ENCODE data around the gene PHAX.
"Not testable (repeated sequence)": the region's sequence is repeated elsewhere in the genome, so short reads cannot be mapped to it uniquely, and the experiment has no call there.

The PHAX gene

DNA sequence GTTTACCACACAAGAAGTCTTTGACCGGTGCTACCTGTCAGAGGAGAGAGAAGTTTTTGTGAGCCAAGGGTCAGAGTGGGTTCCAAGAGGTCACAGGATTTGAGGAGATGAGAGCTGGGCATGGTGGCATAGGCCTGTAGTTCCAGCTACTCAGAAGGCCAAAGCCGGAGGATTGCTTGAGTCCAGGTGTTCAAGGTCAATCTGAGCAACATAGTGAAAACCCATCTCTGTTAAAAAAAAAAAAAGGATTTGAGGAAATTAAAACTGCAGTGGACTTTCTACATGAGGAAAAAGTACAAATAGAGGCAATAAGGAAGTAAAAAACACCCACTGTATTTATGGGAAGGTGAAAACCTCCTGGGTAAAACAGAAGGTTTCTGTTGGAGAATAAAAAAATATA lies 63.8 kb downstream of the PHAX start:
- DNase-seq, result no peak

DNA sequence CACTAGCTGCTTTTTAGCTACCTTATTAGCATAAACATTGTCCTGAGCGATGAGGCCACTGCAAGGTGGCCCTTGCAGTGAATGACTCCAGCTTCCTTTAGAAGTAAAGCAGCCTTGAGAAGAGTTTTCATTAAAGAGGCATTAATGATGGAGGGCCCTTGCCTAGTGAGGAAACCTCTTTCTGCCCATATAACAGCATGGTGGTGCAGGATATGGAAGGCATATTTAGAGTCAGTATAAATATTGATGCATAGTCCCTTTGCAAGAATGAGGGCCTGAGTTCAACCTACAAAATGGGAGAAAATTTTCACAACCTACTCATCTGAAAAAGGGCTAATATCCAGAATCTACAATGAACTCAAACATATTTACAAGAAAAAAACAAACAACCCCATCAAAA lies 69.4 kb downstream of the PHAX start:
- DNase-seq, result not testable (repeated sequence)

DNA sequence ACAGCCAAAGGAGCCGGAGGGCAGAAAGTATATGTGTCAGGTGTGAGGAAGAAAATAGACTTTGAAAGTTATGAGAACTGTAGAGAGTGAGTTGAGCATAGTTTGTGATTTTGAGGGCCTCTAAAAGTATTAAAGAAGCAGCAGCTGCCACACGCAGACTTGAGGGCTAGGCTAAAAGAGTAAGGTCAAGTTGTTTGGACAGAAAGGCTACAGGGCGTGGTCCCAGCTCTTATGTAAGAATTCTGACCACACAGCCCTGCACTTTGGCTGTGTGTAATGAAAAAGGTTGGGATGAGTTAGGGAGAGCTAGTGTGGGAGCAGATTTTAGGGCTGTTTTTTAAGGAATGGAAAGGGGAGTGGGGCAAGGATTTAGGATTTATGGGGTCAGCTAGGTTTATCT lies 70.9 kb downstream of the PHAX start:
- DNase-seq, result not testable (repeated sequence)

DNA sequence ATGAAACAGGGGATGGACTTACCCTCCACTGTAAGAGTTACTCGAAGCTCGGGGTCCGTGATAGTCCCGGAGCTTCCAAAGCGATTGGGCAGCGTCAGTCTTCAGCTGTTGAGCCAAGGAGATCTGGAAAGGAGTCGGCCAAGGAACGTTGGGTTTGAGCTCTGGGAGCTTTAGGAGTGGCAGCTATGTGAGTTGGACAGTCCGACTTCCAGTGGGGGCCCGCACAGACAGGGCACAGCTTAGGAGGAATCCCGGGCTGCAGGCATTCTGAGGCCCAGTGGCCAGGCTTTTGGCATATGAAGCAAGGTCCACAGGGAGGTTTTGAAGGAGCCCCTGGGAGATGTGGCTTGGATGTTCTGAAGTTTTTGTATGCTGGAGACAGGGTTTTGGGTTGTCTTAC lies 72.7 kb downstream of the PHAX start:
- DNase-seq, result no peak

DNA sequence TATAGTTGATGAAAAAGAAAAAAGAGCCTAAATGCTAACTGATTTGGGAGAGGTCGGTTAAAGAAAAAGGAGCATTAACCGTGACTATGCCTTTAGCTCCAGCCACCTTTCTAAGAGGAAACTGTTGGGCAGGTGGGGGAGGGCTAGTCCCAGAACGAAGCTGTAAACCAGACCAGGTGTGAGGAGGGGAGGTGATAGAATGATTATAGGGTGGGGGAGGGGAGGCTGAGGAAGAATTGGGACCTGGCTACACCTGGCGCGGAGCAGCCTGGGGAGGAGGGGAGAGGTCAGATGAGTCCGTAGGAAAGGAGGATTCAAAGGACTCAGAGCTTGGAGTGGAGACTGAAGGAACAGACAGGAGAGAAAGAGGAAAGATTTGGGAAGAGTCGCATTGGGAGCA lies 73.4 kb downstream of the PHAX start:
- DNase-seq, result no peak

DNA sequence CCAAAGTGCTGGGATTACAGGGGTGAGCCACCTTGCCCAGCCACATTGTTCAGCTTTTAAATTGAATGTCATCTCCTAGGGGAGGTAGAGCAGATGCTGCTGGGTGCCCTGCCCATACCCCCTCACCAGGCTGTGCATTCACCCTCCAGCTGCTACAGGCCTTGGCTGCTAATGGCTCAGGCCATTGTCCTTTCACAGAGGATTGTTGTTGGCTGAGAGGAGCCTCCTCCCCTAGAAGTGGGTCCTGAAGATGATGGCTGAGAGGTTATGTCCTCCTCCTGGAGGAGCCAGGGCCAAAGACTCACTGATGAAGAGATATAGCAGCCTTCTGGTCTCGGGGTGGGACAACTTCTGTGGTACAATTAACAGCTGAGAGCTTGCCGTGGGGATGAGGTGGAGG lies 74.6 kb downstream of the PHAX start:
- DNase-seq, result no peak

DNA sequence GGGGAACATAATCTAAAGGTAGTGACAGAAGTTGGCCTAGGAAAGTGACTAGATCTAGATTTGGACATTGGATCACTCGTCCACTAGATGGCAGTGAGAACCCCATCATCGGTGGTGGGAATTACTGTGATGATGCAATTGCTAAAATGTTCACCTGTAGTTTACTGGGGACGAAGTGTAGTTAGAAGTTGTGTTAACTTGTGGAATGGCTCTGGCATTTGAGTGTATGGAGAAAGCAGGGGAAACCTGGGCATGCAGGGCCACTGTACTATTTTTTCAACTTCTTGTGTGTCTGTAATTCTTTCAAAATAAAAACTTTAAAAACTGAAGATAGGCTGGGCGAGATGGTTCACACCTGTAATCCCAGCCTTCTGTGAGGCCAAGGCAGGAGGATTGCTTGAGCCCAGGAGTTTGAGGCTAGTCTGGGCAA lies 75.5 kb downstream of the PHAX start:
- peak; percentile 88 for DNase-seq
